ENCODE measurements around the gene IGF2BP2. TPM values are rescaled to one million over a fixed set of nuclear protein-coding genes. Genes with fewer than 3 reads are reported as not detected.

The IGF2BP2 gene
- 42.4 and 44.3 TPM in 2 replicates for total RNA-seq

DNA sequence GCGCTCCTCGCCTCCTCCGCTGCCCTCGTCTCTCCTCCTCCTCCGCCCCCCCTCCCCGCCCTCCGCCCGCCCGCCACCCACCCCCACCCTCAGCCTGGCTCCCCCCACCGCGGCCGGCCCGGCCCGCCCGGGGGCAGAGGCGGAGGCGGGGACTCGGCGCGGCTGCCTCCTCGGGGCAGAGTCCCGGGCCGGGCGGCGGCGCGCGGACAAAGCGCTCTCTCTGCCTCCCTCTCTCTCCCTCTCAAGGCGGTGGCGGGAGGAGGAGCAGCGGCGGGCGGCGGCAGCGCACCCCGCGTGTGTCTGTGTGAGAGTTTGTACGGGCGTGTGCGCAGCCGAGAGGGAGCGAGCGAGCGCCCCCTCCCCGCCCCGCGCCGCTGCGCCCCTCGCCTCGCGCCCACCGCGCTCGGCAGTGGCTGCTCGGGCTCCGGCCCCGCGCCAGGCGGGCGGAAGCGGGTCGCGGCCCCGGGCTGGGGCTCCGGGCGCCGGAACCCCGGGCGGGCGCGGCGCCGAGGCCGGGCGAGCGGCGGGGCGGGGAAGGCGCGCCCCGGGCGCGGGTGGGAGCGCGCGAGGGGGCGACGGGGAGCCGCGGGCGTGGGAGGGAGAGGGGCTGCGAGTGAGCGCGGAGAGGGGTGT, at the start of gene IGF2BP2:
TSS of gene IGF2BP2 (minus strand) at position 37 of the 633 bp plus-strand sequence. CDS start 82 bp downstream, outside the sequence.

Other genes starting within 250 kb of the IGF2BP2 start
- 20.2 and 26.7 TPM in 2 replicates for gene SENP2, start 238.7 kb downstream of the IGF2BP2 start, total RNA-seq
- 80.6 and 98.1 TPM in 2 replicates for gene TRA2B, start 113.0 kb upstream of the IGF2BP2 start, total RNA-seq

All from tracheal epithelial cell (primary cell).